ENCODE data around the gene CACNA1G.

CACNA1G gene

DNA sequence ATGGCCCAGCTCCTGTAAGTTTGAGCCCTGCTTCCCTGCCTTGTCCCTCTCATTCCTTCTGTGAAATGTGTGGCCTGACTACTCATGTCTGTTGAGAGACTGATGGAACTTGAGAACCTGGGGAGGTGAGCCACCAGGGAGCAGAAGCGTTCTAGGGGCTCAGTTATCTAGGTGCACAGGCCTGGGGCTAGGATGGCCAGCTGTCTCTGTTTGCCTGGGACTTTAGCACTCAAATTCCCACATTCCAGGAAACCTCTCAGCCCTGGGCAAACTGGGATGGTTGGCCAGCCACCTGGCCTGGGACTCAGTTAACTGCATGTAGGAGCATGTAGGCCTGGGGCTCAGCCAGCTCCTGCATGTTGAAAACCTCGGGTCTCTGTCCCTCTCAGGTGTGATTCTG, 37.3 kb upstream of the CACNA1G start:
- DNase-seq (ENCODE audit: extremely low read depth, low read depth): no peak

DNA sequence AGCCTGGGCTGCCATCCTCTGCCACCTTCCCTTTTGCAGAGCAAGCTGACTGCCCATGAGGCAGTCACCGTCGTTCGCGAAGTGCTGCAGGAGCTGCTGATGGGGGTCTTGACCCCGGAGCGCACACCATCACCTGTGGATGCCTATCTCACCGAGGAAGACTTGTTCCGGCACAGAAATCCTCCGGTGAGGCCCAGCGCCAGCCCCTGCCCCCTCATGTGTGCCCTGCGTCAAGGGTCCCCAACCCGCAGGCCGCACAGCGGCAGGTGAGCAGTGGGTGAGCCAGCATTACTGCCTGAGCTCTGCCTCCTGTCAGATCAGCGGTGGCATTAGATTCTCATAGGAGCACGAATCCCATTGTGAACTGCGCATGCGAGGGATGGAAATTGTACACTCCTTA, 35.7 kb upstream of the CACNA1G start:
- no peak for DNase-seq (ENCODE audit: extremely low read depth, low read depth)
- H3K4me3 ChIP-seq (replicated peaks; ENCODE audit: low read depth, low read length): no peak overlapping the region
- TF ChIP-seq, protein P1, sequence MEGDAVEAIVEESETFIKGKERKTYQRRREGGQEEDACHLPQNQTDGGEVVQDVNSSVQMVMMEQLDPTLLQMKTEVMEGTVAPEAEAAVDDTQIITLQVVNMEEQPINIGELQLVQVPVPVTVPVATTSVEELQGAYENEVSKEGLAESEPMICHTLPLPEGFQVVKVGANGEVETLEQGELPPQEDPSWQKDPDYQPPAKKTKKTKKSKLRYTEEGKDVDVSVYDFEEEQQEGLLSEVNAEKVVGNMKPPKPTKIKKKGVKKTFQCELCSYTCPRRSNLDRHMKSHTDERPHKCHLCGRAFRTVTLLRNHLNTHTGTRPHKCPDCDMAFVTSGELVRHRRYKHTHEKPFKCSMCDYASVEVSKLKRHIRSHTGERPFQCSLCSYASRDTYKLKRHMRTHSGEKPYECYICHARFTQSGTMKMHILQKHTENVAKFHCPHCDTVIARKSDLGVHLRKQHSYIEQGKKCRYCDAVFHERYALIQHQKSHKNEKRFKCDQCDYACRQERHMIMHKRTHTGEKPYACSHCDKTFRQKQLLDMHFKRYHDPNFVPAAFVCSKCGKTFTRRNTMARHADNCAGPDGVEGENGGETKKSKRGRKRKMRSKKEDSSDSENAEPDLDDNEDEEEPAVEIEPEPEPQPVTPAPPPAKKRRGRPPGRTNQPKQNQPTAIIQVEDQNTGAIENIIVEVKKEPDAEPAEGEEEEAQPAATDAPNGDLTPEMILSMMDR (IDR thresholded peaks at IDR 0.05; ENCODE audit: low read depth, low read length, missing control alignments): no peak

More for the DNA sequence above, 37.3 kb upstream of the CACNA1G start:
- H3K4me3 ChIP-seq (replicated peaks; ENCODE audit: low read depth, low read length): no peak overlapping the region
- TF ChIP-seq, protein P1 (IDR thresholded peaks at IDR 0.05; ENCODE audit: low read depth, low read length, missing control alignments): no peak

DNA sequence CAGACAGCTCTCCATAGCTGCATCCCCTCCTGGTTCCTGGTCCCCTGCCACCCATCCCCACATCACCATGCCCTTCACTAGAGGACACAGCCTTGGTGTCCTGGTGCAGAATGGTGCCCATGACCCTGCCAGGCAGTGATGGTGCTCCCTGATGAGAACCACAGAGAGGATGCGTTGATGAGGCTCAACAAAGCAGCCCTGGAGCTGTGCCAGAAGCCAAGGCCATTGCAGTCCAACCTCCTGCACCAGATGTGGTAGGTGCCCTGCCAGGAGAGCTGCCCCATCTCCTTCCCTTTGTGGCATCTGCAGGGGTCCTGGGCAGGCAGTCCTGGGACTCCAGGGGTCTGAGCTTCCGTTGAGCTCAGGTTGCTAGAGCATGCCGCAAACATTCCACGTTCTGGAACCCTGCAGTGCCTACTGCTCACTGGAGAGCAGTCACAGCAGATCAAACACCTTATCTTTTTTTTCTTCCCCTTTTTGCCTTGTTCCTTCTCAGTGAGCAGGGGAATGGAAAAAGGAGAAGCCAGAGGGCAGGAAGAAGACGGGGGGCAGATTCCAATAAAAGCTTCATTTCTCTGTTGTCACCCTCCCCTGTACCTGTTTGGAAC, 33.3 kb upstream of the CACNA1G start:
- no peak for DNase-seq (ENCODE audit: extremely low read depth, low read depth)
- TF ChIP-seq, protein P1 (IDR thresholded peaks at IDR 0.05; ENCODE audit: low read depth, low read length, missing control alignments): no peak

DNA sequence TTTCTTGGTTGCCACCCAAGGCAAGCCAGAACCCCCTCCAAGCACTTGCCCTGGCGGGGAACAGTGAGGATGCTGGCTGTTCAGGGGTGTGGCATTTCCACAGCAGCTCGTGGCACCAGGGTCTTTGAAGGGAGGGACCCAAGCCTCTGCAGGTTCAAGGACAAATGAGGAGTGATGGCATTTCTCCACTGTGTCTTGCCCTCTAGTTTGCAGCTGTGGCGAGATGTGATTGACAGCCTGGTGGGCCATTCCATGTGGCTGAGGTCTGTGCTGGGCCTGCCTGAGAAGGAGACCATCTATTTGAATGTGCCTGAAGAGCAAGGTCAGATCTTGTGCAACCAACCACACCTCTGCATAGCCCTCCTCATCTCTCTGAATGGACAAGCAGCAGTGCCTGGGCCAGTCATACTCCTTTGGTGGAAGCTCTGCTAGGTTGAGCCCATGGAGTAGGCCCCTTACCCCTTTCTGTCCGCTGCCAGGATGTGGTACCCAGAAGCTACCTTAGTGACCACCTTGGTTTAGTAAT, 32.5 kb upstream of the CACNA1G start:
- no peak for DNase-seq (ENCODE audit: extremely low read depth, low read depth)
- TF ChIP-seq, protein P1 (IDR thresholded peaks at IDR 0.05; ENCODE audit: low read depth, low read length, missing control alignments): no peak
- H3K4me3 ChIP-seq (replicated peaks; ENCODE audit: low read depth, low read length): no peak overlapping the region

More for the DNA sequence above, 33.3 kb upstream of the CACNA1G start:
- no peak overlapping the region for H3K4me3 ChIP-seq (replicated peaks; ENCODE audit: low read depth, low read length)

DNA sequence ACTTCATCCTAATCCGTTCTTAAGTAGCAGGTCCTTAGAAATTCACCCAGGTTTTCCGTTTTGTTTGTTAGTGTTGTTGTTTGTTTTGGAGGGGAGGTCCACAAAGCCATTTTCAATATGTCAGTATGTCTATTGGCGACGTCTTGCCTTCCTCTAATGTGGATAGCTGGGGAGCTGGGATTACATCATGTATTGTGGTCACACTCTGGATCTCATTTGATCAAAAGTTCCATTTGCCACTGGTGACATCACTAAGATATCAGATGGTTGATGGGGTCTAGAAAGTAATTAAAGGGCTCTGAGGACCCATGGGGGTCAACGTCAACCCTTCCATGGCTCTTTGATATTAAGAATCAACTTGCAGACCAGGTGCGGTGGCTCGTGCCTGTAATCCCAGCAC, 30.7 kb upstream of the CACNA1G start:
- H3K4me3 ChIP-seq (replicated peaks; ENCODE audit: low read depth, low read length): no peak overlapping the region
- no peak for DNase-seq (ENCODE audit: extremely low read depth, low read depth)
- TF ChIP-seq, protein P1 (IDR thresholded peaks at IDR 0.05; ENCODE audit: low read depth, low read length, missing control alignments): no peak

DNA sequence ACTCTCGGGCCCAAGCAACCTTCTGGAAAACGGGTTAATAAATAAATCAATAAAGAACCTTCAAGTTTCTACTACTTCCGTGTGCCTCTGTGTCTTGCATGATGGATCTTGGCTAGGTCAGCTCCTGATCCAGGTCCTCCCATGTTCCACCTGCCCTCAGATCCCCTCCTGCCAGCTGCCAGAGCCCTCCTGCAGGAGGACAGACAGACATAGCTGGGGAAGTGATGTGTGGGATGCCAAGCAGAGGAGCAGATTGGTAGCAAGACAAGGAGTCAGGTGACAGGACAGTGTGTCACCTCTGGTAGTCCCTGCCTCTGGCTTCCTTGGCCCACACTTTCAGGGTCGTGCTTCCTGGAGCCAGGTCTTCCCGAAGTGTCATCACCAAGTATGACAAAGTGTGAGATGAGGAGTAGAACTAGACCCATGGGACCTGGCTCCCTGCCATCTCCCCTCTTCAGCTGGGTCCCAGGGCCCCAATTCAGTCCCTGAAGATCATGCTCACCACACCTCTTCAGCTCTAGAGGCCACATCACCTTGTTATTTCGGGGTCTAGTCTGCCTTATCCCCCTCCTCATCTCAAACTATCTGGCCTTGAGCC, 29.0 kb upstream of the CACNA1G start:
- no peak overlapping the region for H3K4me3 ChIP-seq (replicated peaks; ENCODE audit: low read depth, low read length)
- TF ChIP-seq, protein P1 (IDR thresholded peaks at IDR 0.05; ENCODE audit: low read depth, low read length, missing control alignments): no peak
- no peak for DNase-seq (ENCODE audit: extremely low read depth, low read depth)
